SK-N-SH treated with all-trans-retinoic acid at 6 μM for 48 hours (cell line): ENCODE measurements around the gene RECK.

Experiments used
- BACH2 ChIP-seq: fragments of 250-450 bp; sonication (Bioruptor Pico); IDR thresholded peaks from 2 replicates; pipeline ENCODE4 v1.9.0; 2021; ENCODE audit warnings: mild to moderate bottlenecking, borderline replicate concordance
- CSDC2 ChIP-seq: fragments of 250-450 bp; sonication (Bioruptor Pico); IDR thresholded peaks from 2 replicates; pipeline ENCODE4 v1.5.0; 2020; ENCODE audit warnings: mild to moderate bottlenecking, moderate library complexity
- RARB ChIP-seq: fragments of 250-450 bp; sonication (Bioruptor Pico); IDR thresholded peaks from 2 replicates; pipeline ENCODE4 v1.8.0; 2021; ENCODE audit warnings: mild to moderate bottlenecking, moderate library complexity
- ZNF70 ChIP-seq: fragments of 450-650 bp; formaldehyde crosslinking; IDR thresholded peaks from 2 replicates; pipeline ENCODE4 v1.5.0; 2020; ENCODE audit warnings: mild to moderate bottlenecking, moderate library complexity
- TF ChIP-seq, protein P1 (sequence below): fragments of 250-450 bp; sonication (Bioruptor Pico); IDR thresholded peaks from 2 replicates; pipeline ENCODE4 v1.5.0; 2020; ENCODE audit warnings: mild to moderate bottlenecking, moderate library complexity
- TF ChIP-seq, protein P2 (sequence below): fragments of 250-450 bp; sonication (Bioruptor Pico); IDR thresholded peaks from 2 replicates; pipeline ENCODE4 v1.8.0; 2020; ENCODE audit warnings: mild to moderate bottlenecking, moderate library complexity, borderline replicate concordance
- TF ChIP-seq, protein P3 (sequence below): fragments of 250-450 bp; sonication (Bioruptor Pico); IDR thresholded peaks from 2 replicates; pipeline ENCODE4 v1.5.1; 2021; ENCODE audit warnings: mild to moderate bottlenecking, moderate library complexity

DNA sequence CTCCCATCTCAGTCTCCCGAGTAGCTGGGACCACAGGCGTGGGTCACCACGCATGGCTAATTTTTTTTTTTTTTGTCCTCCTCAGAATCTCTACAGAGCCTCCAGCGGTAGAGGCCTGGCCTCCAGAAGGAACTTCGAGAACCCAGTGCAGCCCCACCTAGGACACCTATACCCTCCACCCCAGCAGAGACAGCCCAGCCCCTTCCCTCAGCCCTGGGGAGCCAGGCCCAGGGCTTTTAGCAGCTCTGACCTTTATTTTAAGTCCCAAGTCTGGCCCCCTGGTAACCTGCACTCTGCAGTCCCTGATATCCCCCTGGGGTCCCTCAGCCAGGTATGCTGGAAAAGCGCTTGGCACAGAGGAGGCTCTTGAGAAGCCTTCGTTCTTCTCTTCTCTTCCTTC is 105.0 kb downstream of the RECK start:
- TF ChIP-seq CSDC2 (CRISPR knock-in tag) (no peak), RARB (CRISPR knock-in tag) (no peak), ZNF70 (no peak), BACH2 (no peak)
- TF ChIP-seq, protein P1, sequence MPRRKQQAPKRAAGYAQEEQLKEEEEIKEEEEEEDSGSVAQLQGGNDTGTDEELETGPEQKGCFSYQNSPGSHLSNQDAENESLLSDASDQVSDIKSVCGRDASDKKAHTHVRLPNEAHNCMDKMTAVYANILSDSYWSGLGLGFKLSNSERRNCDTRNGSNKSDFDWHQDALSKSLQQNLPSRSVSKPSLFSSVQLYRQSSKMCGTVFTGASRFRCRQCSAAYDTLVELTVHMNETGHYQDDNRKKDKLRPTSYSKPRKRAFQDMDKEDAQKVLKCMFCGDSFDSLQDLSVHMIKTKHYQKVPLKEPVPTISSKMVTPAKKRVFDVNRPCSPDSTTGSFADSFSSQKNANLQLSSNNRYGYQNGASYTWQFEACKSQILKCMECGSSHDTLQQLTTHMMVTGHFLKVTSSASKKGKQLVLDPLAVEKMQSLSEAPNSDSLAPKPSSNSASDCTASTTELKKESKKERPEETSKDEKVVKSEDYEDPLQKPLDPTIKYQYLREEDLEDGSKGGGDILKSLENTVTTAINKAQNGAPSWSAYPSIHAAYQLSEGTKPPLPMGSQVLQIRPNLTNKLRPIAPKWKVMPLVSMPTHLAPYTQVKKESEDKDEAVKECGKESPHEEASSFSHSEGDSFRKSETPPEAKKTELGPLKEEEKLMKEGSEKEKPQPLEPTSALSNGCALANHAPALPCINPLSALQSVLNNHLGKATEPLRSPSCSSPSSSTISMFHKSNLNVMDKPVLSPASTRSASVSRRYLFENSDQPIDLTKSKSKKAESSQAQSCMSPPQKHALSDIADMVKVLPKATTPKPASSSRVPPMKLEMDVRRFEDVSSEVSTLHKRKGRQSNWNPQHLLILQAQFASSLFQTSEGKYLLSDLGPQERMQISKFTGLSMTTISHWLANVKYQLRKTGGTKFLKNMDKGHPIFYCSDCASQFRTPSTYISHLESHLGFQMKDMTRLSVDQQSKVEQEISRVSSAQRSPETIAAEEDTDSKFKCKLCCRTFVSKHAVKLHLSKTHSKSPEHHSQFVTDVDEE, result no peak
- TF ChIP-seq, protein P2, sequence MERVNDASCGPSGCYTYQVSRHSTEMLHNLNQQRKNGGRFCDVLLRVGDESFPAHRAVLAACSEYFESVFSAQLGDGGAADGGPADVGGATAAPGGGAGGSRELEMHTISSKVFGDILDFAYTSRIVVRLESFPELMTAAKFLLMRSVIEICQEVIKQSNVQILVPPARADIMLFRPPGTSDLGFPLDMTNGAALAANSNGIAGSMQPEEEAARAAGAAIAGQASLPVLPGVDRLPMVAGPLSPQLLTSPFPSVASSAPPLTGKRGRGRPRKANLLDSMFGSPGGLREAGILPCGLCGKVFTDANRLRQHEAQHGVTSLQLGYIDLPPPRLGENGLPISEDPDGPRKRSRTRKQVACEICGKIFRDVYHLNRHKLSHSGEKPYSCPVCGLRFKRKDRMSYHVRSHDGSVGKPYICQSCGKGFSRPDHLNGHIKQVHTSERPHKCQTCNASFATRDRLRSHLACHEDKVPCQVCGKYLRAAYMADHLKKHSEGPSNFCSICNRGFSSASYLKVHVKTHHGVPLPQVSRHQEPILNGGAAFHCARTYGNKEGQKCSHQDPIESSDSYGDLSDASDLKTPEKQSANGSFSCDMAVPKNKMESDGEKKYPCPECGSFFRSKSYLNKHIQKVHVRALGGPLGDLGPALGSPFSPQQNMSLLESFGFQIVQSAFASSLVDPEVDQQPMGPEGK, result no peak
- TF ChIP-seq, protein P3, sequence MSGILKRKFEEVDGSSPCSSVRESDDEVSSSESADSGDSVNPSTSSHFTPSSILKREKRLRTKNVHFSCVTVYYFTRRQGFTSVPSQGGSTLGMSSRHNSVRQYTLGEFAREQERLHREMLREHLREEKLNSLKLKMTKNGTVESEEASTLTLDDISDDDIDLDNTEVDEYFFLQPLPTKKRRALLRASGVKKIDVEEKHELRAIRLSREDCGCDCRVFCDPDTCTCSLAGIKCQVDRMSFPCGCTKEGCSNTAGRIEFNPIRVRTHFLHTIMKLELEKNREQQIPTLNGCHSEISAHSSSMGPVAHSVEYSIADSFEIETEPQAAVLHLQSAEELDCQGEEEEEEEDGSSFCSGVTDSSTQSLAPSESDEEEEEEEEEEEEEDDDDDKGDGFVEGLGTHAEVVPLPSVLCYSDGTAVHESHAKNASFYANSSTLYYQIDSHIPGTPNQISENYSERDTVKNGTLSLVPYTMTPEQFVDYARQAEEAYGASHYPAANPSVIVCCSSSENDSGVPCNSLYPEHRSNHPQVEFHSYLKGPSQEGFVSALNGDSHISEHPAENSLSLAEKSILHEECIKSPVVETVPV, result no peak
